Posterior cingulate gyrus (tissue), 11 donors: Measurements from ENCODE around the gene PLXDC2.

ENCODE experiments used
- DNase-seq, 10 donors: peaks; one replicate each; pipeline versions ENCODE4 v3.0.0 to v3.0.0-alpha.2; 2020 to 2021; ENCODE audit warnings: mixed read lengths in 3 of 10
- intact Hi-C: fragments of 100-400 bp; cut with DNase I; formaldehyde crosslinking; loops from one replicate; pipeline ENCODE4 v1.15.1; 2023

The PLXDC2 gene

GRCh38 chr10:19815036-19815730 is 1.0 kb upstream of the PLXDC2 start:
- intact Hi-C loops: loop anchor here (5.0 to 10.0 kb wide), 4 partner anchors 137 to 950 kb away; no protein-coding TSS in a partner anchor

DNA sequence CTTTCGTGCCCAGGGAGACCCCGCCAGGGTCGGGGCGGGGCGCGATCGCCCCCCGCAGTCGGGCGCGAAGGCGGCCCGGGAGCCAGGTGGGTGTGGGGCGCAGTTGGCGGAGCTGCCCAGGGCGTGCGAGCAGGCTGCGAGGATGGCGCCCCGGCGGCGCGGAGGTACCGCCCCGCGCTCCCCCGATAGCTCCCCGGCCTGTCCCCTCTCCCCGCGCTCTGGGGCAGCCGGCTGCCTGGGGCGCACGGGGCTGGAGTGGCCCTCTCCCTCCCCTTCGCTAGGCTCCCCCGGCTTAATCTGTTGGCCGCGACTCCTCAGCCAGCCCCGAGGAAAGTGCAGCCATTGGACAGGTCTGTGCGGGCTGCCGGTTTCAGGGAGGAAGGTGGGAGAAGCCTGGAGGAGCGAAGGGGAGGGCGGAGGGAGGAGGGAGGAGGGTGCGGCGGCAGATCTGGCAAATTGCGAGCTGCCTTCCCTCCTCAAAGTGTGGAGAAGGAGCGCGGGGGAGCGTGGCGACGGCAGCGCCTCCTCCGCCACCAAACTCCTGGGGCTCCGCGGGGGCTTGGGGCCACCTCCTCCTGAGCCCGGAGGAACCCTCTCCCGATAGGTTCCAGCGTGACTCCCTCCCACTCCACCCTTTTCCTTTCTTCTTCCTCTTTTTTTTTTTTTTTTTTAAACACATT is 361 bp upstream of the PLXDC2 start:
- intact Hi-C loops: loop anchor here (5.0 to 10.0 kb wide), 4 partner anchors 136 to 949 kb away; no protein-coding TSS in a partner anchor
- DNase-seq: peak; percentile 56 to 94 (median 66)

More at GRCh38 chr10:19815036-19815730, 1.0 kb upstream of the PLXDC2 start:
- DNase-seq: peak in 4 of 10 donors; percentile 9 to 73 (median 26)

GRCh38 chr10:19817231-19817933 is 1.1 kb downstream of the PLXDC2 start:
- intact Hi-C loops: loop anchor here (5.0 to 10.0 kb wide), 4 partner anchors 135 to 947 kb away; no protein-coding TSS in a partner anchor
- peak in 9 of 10 donors; percentile 11 to 89 (median 37) for DNase-seq

GRCh38 chr10:19818876-19819275 is 2.6 kb downstream of the PLXDC2 start:
- DNase-seq: no peak
- intact Hi-C loops: loop anchor here (5.0 to 10.0 kb wide), 4 partner anchors 133 to 946 kb away; no protein-coding TSS in a partner anchor

DNA sequence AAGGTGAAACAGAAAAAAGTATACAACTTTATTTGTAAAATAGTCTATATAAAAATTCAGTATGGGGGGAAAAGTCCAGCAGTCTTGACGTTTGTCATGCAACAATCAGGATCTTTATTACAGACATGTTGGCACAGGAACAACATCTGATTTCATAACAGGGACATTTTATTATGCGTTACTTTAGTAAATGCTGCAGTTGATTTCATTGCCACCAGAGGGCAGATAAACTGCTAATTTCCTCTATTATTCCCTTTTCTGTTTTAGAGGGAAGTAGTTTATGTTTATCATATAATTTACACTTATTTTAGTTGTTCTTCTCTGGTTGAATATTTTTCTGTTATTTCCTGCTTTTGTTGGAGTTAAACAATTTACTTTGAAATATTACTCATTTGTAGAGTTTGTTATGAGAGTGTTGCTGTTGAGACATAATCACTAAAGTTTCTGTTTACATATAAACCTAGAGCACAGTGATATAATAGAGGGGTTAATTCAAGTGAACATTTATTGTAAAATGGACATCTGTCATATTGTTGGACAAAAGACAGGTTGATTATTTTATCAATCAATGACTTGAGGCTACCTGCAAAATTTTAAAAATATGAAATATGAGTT is 3.3 kb downstream of the PLXDC2 start:
- intact Hi-C loops: loop anchor here (5.0 to 10.0 kb wide), 4 partner anchors 133 to 945 kb away; no protein-coding TSS in a partner anchor

GRCh38 chr10:19824381-19825342 is 8.4 kb downstream of the PLXDC2 start:
- no peak for DNase-seq
- intact Hi-C loops: no loop called here

More for the DNA sequence above, 3.3 kb downstream of the PLXDC2 start:
- DNase-seq: no peak

- DNase-seq: no peak
- intact Hi-C loops: no loop called here
These were observed 9.5 kb downstream of the PLXDC2 start for GRCh38 chr10:19825700-19826099.

DNA sequence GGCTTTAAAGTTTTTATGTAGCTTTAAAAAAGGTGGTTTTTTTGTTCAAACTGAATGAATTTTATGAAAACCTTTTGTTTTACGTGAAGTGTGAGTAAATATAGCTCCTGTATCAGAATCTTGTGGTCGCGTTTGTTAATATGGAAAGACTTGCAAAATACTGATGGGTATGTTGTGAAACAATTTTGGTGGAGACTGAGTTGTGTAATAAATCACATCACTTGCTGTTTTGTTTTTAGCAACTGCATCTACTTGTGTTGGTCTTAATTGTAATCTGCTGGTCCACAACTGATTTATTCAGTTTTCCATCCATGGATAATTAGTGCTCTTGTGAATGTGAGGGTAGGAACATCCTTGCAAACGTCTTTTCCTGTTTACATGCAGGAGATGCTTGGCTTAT is 10.5 kb downstream of the PLXDC2 start:
- DNase-seq: no peak
- intact Hi-C loops: no loop called here

DNA sequence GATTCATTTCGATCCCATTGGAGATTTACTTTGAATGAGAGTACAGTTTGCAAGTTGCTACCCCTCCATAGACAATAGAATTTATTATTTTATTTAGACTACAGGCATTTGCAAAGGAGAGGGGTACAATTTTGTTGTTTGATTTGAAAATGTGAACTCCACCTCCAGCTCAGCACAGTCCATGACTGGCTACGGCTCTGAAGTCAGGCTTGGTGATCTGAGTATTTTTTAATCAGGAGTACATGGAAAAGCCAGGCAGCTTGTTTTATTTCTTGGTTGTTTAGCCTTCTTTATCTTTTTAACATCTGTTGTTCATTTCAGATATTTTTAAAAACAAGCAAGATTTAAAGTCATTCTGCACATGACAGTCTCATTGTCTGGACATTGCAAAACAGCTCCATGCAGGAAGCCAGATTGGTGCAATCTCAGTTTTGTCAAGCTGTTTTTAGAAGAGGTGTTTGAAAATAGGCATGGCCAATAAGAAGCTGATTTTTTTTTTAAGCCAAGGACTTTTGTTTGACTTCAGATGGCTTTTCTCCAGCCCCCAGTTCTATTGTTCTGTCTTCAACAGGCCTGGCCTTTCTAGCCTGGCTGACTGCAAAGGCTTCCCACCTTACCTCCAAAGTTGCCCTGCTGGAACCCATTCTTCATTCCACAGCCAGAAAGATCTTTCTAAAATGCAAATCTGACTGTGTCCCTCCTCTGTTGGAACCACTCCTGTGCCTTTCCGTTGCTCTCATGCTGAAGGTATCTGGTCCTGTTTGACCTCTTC is 12.2 kb downstream of the PLXDC2 start:
- intact Hi-C loops: no loop called here
- no peak for DNase-seq

DNA sequence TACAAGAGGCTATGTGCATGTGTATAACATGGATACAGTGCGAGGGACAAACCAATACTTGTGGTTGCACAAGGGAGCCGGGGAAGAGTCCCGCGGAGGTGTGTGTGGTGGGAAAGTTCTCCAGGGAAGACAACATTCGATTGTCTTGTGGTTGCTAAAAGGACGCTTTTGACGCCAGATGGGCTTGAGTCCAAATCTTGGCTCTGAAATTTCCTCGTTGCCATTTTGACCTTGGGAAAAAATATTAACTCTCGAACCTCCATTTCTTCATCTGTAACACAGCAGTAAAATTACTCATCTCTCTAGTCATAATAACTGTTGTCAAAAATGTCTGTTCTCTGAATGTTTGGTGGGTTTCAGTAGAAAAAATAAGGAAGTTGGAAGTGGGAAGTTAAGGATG is 16.5 kb downstream of the PLXDC2 start:
- no peak for DNase-seq
- intact Hi-C loops: no loop called here

DNA sequence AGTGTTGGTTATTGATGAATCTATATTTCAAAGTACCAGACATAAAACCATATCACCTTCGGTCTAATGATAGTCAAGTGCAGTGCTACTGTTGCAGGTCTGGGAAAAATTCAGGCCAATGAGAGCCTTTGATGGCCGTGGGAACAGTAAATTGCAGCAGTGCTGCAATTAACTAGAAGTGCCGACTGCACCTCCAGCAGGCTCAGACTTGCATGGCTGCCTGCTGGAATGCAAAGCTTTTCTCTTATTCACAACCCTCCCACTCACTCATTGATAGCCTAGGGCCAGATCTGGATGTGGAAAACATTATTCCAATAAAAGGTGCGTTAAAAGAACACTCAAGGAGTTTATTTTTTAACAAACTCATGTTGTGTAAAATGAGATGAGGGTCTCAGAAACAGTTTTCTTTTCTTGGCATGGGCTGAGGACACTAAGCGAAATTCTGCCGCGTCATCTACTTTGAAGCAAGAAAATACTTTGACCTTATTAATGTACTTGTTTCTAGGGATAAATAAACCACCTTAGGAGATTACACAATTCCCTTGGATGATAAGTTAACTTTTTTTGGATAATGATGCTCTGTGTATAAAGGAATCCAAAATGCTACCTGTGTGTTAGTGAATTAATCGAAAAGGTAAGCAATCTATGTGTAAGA is 17.1 kb downstream of the PLXDC2 start:
- intact Hi-C loops: no loop called here
- no peak for DNase-seq

- no peak for DNase-seq
- intact Hi-C loops: no loop called here
These were observed 19.7 kb downstream of the PLXDC2 start for GRCh38 chr10:19835952-19836351.

DNA sequence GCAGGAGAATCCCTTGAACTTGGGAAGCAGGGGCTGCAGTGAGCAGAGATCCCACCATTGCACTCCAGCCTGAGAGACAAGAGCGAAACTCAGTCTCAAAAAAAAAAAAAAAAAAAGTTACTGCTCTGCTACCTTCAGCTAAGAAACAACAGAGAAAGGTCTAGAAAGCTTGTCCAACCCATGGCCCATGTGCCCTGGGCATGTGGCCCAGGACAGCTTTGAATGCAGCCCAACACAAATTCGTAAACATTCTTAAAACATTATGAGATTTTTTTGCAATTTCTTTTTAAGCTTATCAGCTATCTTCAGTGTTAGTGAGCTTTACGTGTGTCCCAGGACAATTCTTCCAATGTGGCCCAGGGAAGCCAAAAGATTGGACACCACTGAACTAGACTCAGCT is 22.9 kb downstream of the PLXDC2 start:
- DNase-seq: no peak
- intact Hi-C loops: no loop called here

DNA sequence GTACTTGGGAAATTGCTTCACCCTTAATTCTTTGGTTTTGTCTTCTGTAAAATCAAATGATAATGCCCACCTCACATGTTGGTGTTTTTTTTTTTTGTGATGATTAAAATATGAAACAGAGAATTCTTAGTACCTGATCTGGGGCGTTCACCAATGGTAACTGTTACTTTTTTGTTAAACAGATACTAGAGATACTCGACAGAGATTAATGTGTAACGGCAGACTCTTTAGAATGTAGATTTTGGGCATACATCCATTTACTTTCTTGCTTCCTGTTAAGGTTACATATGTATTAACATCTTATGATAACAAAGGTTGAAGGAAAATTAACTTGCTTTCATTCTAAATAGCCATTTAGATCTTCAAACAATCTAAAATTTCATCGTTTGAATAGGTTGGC is 23.3 kb downstream of the PLXDC2 start:
- intact Hi-C loops: no loop called here
- no peak for DNase-seq

- no peak for DNase-seq
- intact Hi-C loops: no loop called here
These were observed 24.5 kb downstream of the PLXDC2 start for GRCh38 chr10:19840776-19841175.

DNA sequence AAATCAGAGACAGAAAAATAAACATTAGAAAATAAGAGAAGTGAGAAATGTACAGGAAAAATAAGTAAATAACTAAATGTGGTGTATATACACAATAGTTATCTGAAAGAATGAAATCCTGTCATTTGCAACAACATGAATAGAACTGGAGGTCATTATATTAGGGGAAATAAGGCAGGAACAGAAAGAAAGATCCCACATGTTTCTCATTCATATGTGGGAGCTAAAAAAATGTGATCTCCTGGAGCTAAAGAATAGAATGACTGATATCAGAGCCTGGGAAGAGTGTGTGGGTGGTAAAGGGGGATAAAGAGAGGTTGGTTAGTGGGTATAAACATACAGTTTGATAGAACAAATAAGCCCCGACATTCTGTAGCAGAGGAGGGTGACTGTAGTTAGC is 27.3 kb downstream of the PLXDC2 start:
- DNase-seq: no peak
- intact Hi-C loops: no loop called here

GRCh38 chr10:19845503-19846368 is 29.5 kb downstream of the PLXDC2 start:
- DNase-seq: no peak
- intact Hi-C loops: no loop called here
